HG03342 (cell line): ENCODE data around the gene FRMD4A.

Experiments
- ATAC-seq: cut with Tn5 transposase; IDR thresholded peaks from one replicate; pipeline ENCODE4 v1.9.1; 2021; ENCODE audit warnings: mild to moderate bottlenecking, moderate library complexity; ENCODE audit not compliant: unreplicated experiment

Gene FRMD4A

DNA sequence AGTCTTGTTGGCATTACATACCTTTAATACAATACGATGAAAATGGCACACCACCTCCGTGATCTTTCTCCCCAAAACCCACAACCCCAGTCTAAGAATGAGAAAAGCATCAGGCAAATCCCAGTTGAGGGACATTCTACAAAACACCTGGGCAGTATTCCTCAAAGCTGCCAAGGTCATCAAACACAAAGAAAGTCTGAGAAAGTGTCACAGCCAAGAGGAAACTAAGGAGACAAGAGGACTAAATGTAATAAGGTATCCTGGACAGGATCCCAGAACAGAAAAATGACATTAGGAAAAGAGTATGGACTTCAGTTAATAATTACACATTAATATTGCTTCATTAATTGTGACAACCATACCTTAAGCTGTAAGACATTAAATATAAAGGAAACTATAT lies 14.5 kb upstream of the FRMD4A start:
- no peak for ATAC-seq

DNA sequence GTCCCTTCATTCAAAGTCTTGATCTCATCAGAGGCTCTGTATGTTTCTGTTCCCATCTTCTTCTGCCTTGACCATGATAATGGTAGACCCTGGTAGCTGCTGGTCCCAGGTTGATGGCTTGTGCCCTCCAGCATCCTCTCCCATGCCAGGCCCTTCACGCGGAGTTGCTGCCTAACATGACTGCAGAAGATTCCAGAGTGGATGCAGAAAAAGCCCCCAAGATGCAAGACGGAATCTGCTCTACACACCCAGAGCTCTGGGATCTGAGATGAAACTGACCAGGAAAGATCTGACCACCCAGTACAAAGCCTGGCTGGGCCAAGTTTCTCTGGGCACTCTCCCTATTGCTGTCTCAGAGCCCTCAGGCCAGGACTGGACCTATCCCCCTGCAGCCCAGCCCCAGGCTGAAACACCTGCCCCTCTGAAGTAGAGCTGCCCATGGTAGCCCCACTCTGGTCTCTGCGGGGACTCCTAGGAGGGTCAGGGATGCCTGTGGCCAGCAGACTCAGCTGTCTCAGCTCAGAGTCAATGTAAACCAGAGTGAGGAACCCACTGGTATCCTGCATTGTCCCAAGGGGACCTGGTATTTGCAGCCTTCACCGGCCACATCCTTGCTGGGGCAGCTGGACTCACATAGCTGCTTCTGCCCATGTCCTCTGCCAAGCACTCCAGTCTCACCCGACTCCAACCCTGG lies 9.5 kb upstream of the FRMD4A start:
- no peak for ATAC-seq

DNA sequence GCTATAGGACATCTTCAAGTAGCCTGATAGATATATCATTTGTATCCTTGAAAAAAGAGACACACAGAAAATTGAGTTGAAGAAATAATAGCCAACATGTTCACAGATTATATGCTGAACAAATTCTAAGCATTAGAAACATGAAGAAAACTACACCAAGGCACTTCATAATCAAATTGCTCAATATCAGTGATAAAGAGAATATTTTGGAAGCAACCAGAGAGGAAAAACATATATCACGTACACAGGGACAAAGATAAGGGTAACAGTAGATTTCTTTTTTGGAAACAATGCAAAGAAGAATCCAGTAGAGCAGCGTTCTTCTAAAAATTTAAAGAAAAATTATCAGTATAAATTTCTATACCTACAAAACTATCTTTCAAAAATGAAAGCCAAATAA lies 6.0 kb upstream of the FRMD4A start:
- ATAC-seq: no peak

DNA sequence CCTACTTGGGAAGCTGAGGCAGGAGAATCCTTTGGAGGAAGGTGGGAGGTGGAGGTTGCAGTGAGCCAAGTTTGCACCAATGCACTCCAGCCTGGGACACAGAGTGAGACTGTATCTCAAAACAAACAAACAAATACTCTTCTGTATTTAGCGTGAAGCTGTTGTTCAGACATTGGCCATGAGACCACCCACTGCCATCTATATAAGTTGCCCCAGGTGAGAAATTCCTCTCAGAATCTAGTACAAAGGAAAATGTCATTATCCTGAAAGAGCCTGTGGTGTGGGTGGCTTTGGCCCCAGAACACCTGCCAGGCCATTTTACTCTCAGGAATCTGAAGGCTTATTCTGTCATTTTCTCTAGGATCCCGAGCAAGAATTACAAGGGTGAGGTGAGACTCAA lies 4.0 kb upstream of the FRMD4A start:
- ATAC-seq: no peak

DNA sequence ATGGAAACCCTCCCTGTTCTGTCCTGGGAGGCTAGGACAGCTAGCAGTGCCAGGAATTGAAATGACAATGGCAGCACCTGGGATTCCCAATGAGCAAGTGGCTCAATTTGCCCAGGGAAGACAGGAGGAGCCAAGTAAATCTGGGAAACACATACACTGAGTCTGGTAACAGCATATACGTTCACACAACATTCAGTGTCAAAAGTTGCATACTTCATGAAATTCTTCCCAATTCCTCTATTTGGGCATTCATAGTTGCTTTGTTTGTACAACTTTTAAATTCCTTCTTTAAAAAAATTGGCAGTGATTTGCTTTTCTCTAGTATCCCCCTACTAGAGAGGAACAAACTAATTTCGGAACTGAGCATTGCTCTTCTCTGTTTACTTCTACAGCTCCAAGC lies 2.9 kb upstream of the FRMD4A start:
- no peak for ATAC-seq

DNA sequence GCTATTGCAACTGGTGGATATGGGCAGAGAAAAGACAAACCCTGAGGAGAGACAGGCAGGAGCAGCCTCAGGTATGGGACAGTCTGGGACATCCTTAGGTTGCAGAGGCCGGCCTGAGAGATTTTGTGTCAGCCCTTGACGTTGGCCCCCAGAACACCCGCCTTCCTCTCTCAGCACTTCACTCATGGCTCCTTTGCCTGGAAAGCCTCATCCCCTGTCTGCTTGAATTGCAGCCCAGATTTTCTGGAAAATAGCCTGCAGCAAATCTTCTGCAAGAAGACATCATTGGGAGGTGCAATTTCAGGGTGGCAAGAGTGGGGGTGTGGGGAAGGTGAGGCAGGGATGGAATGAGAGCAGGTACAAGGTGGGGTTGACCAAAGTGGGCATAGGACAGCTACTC lies 2.2 kb upstream of the FRMD4A start:
- ATAC-seq: no peak

DNA sequence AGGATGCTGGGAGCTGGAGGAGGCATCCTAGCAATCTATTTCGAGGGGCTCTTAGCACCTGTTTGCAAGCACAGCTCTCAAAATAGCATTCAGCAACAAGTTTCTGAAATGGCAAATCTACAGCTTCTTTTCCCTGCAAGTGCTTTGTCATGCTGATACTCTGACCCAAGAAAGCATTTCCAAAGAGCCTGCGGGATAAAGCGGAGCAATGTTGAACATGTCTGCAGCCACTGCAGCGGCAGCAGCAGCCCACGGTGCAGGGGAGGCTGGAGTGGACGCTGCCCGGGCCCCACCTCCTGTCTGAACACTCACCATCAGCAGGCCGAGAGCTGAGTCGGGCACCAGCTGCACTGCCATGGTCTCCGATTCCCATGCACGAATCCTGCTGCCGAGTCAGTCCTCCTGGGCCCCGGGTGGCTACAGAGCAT lies 964 bp downstream of the FRMD4A start:
- no peak for ATAC-seq

DNA sequence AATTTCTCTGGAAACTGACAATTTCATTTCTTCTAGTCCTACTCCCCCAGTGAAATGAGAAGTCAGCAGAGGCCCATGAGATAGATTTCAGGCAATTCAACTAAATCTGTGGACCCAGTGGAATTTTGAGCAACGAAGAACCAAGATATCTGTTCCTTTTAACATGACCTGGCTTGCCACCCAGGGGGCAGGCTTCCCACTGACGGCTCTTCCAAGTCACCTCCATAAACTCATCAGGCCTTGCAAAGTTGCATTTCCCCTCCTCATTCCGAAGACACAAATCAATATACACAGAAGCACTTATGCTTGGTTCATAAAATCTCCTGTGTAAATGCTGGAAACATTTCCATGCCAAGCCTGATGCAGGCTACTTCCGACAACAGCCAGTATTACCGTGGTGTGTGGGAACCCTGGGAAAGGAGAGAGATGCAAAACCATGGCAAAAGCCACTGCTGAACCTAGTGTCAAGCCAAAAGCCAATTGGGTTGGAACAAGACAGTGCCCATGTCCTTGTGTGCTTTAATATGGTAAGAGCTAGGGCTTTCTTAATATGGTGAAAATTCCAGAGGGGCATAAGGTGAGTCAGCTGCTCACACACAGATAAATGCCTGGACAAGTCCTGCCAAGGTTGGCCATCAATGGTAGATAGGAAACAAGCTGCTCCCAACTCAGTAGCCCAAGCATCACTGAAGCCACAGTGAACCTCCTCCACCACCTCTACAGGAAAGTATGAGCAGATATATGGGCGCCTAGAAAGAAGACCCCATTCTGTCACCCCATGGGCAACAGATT lies 1.6 kb downstream of the FRMD4A start:
- no peak for ATAC-seq

DNA sequence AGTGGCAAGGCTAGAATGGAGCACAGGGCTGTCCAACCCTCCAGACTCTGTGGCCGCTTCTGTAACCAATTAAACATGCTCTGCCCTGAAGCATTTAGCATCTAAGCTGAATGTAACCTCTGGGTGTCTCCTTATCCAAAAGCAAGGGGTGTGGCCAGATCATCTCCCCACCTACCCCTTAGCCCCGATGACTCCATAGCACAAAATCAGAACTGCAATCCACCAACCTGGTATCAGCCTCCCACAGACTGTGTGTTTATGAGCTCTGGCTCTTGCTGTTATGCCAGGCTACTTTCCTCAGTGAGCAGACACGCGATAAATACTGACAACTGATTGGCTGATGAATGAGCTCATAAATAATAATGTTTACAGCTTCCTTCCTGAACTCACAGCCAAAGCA lies 3.2 kb downstream of the FRMD4A start:
- ATAC-seq: no peak

DNA sequence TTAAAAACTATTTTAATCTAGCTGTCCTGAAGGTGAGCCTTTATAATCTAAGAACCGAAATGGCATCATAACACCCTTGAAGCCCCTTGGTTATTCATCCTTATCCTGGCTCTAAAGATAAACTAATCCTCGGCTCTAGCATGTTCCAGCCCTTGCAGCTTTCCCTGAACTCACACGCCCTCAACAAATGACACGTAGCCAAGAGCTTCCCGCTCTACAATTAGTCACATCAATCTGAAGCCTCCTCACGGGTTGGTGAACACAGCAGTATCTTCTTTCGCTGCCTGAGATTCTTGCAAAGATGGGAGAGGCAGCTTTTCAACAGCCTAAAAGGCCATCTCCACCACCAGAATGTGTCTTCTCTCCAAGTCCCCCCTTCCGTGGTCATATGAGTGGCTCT lies 4.1 kb downstream of the FRMD4A start:
- no peak for ATAC-seq

DNA sequence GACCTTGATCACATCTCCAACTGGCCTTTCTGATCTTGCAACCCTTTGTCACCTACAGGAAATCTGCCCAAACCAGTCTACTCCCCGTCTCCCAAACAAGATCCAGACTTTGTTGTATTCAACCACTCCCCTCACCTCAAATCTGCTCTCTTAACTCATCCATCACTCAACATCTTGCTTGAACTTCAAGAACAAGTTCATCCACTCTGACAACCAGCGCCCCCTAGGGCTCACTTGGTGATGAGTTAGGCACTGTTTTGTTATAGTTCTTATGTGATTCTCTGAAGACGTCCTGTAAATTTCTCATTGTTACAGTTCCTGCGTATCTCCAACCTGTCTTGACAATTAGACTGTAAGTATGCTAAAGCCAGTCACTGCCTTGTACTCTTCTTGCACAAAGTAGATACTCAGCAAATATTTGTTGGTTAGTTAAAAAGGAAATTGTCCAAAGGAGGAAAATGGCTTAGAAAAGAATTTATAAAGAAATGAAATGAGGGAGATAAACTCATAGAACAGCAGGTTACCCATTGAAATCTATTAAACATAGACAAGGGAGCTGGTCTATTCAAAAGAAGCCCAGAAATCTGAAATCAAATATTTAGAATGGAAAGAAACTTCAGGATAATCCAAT lies 5.3 kb downstream of the FRMD4A start:
- no peak for ATAC-seq

DNA sequence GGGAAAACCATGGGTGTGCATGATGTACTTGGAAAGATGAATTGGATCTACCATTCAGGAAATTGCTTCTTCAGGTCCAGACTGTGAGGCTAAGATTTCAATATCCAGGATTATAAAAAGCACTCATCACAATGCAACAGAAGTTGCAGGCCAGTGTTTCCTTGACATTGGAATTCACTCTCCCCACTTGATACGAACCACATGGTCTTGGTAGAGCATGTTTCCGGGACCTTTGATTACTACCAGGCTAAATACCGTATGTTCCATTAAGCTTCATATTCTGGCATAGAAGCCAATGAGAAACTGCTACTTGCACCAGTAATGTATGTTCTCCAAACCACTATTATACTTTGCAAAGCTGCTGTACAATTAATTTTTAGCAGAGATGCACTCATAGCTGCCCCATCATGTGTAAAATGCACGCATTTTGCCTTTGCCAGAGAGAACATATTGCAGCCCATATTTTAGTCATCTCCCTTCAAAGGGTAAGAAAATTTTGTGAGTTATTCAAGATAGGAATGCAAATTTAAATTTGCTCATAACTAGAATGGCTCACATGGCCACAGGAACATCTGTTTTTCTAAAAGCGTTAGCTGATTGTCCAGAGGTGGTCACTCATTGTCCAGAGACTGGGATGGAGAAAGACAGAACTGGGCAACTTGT lies 8.1 kb downstream of the FRMD4A start:
- ATAC-seq: no peak

DNA sequence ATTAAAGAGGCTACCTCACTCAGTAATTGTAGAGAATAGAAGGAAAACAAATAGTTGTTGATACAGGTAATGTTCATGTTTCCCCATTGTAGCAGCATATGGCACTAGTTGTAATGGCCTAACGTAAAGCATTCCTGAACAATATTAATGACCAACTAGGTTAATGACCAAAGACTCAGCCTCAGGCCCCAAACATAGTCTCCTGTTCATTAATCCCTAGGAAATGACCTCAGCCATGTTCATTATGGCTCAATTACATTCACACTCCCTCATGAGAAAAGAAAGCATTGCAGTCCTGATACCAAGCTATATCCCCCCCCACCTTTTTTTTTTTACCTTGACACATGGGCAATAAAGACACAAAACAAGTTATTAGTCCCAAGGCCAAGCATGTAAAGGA lies 12.7 kb downstream of the FRMD4A start:
- ATAC-seq: no peak

DNA sequence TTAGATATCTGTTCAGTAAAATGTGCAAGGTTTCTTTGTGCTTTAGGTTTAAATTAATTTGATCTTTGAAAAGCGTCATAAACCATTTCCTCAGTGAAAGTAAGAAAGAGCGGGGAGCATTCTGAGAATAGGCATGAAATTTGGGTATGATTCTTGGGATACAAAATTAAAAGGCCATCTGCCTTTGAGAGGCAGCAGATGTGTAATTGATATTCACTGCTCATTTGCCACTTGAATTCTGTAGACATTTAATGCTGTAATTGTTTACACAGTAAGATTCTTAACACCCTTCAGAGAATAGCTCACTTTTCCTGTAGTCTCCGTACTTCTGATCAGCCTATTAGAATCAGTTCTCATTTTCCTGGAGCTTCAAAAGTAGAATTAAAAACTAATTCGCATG lies 18.7 kb downstream of the FRMD4A start:
- no peak for ATAC-seq

DNA sequence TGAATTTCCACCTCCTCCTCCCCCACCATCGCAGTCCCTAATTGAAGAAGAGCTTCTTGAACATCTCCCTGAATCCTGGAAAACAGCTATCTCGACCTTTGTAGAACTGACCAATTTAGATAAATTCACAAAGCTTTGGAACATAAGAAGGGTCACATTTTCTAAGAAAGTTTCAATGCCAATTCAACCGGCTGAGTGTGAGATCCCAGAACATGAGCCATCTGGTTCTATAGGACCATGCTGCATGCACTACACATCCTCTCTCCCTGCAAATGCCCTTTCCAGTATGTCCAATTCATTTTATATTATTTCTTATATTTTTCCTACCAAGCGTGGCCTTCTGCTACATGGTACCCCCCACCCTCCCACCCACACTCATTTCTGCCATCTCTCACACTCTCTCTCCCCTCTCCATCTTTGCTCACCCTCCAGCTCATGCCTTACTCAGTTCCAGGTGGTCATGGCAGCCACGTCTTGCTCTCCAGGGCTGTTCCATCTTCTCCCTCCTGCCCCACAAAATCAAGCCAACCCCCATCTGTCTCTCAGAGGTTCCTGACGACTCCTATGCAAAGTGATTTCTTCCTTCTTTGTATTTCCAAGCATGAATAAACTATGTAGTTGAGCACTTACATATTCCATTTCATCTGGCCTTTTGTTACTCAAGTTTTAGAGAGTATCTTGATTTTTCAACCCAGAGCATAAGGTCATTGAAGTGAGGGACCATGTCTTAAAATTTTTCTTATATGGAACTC lies 19.3 kb downstream of the FRMD4A start:
- ATAC-seq: no peak

DNA sequence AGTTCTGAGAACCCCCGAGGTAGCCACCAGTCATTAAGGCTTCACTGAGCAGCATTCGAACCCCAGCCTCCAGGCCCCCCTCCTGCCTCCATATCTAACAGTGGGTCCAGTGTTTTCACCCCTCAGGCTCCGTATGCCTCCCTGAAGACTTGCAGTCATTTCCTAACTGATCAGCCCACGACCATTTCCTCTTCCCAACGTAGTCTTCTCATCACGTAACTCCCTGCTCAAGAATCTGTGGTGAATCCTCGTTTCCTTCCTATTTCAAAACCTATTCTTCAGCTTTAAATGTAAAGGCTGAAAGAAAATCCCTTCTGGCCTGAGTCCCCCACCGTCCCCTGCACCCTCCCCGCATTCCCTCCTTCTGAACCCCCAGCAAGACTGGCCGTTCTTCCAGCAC lies 21.1 kb downstream of the FRMD4A start:
- ATAC-seq: no peak

DNA sequence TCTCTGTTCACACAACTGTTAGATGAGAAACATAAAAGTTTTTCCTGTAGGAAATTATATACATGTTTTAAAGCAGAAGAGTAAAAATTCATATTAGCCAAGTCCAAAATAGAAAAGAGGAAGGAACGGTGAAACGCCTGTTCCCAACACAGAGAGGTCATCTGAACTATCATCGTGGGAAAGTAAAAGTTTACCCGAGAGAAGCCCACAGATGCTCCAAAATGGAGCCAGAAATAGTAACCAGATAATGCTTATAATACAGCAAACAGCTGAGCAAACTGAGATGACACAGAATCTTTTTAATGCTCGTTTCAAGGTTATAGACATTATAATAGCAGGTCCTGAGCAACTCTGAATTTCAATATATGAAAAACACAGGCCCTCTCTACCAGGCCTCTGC lies 24.5 kb downstream of the FRMD4A start:
- ATAC-seq: no peak

DNA sequence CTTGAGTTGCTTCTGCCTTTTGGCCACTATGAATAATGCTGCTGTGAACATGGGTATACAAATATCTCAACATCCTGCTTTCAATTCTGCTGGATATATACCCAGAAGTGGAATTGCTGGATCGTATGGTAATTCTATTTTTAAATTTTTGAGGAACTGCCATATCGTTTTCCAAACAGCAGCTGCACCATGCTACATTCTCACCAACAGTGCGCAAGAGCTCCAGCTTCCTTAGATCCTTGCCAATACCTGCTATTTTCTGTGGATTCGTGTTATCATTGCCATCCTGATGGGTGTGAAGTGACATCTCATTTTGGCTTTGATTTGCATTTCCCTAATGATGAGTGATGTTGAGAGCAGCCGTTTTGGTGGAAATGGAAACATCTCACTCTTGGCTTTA lies 26.7 kb downstream of the FRMD4A start:
- no peak for ATAC-seq

DNA sequence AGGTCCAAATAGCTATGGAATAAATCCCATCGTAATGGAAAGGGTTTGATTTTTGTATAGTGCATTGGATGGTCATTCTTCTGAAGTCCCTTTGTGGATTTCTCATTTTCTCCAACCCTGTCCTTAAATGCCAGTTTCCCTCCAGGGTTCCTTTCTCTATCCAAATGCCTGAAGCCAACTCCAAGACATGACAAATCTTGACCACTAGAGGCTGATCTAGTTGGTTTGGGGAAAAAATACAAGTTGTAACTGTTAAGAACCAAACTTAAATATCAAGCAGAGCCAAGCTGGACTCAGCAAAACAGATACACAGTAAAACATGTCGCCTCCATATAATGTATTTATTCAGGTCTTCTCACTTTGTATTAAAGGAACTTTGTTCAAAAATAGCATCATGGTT lies 28.7 kb downstream of the FRMD4A start:
- ATAC-seq: no peak

DNA sequence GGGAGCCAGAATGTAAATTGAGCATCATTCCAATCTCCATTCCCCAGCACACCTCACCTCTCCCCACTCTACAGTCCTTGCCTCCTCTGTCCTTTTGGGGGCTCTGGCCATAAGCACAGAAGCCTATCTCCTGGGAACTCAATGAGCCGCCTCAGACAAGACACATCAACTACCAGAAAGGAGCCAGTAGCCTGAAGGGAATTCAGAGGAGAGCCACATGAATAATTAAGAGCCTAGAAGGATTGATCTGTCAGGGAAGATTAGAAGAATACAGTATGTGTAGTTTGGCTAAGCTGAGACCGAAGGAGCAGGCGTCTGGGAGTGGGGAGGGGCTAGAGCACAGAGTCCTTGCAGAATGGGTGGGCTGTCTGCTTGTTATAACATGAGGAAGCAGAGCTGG lies 31.2 kb downstream of the FRMD4A start:
- ATAC-seq: no peak
